GM12891 (cell line): Measurements from ENCODE around the gene MAML2.
A peak's percentile ranks its signal among the peaks of the same experiment; 100 is the strongest.

Experiments used
- DNase-seq: peaks from one replicate; pipeline ENCODE4 v3.0.0; 2011; ENCODE audit warnings: low spot score; ENCODE audit not compliant: insufficient read length
- FAIRE-seq: peaks from 2 replicates; lab custom pipeline; 2011; peaks lifted over from hg19 to GRCh38; lab: Jason Lieb, UNC
- PAX5 ChIP-seq: IDR thresholded peaks from 2 replicates; pipeline ENCODE4 v1.6.1; 2011; ENCODE audit warnings: low read length, moderate library complexity, mild to moderate bottlenecking; ENCODE audit not compliant: insufficient read depth, severe bottlenecking
- POLR2A ChIP-seq: IDR thresholded peaks from 2 replicates; pipeline ENCODE4 v1.6.1; 2011; ENCODE audit warnings: low read depth, low read length, control low read depth
- POLR2AphosphoS5 ChIP-seq: IDR thresholded peaks from 2 replicates; pipeline ENCODE4 v1.6.1; 2011; ENCODE audit warnings: low read depth, low read length, control low read depth
- POU2F2 ChIP-seq: IDR thresholded peaks from 2 replicates; pipeline ENCODE4 v1.6.1; 2011; ENCODE audit warnings: low read depth, mild to moderate bottlenecking, control low read depth, low read length, moderate library complexity
- SPI1 ChIP-seq: IDR thresholded peaks from 2 replicates; pipeline ENCODE4 v1.6.1; 2011; ENCODE audit warnings: low read depth, low read length, control low read depth
- TAF1 ChIP-seq: IDR thresholded peaks from 2 replicates; pipeline ENCODE4 v1.6.1; 2011; ENCODE audit warnings: low read depth, low read length, control low read depth

MAML2 gene

DNA sequence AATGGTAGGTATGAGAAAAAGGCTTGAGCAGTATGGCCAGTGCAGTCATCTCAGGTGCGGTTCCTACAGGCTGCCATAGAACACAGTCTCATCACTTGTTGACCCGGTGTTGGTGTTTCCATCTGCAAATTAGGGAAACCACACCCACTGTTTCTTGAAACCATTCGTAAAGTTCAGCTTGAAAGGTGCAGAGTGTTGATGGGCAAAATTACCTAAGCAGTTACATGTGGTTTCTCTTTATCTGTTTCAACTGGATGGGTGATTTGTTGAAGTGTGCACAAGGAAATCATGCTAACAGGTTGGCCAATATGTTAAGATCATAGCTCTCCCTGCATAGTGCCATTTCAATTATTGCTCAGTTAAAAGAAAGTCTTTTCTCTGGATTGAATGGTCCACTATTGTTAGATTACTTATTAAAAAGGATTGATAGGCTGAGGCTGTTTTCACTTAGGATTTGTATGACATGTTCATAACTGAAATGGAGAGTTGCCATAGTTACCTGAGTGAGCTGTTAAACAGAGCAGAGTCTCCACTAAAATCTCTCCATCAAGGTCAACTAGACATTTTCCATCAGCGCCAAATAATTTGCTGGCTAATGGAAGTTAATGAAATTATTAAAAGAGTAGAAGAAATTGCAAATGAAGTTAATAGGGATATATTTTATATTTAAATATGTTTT, 215.9 kb downstream of the MAML2 start:
- peak; percentile 79 for FAIRE-seq
- DNase-seq: no peak
- no peak for TF ChIP-seq POU2F2
- no peak for TF ChIP-seq POLR2A
- no peak for TF ChIP-seq SPI1
- no peak for TF ChIP-seq PAX5
- no peak for TF ChIP-seq TAF1
- TF ChIP-seq POLR2AphosphoS5: no peak

DNA sequence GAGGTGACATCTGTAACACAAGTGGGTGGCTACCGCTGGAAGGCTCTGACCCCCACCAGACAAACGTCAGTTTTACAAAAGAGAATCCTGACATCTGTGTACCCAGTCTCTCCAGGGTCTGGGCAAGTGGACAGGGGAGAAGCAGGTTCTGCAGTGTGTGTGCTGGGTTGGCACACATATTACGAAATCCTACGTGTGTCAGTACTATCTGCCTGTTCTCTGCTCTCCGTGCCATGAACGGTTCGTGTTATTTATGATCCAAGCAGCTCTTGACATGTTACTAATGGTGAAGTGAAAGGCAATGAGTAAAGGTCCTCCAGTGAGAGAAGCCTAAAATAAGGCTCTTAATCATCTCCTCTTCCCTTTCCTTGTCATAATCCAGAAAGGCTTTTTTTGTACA, 217.6 kb downstream of the MAML2 start:
- DNase-seq: no peak
- TF ChIP-seq TAF1 (no peak), POLR2AphosphoS5 (no peak), SPI1 (no peak), PAX5 (no peak), POLR2A (no peak), POU2F2 (no peak)
- FAIRE-seq: no peak

DNA sequence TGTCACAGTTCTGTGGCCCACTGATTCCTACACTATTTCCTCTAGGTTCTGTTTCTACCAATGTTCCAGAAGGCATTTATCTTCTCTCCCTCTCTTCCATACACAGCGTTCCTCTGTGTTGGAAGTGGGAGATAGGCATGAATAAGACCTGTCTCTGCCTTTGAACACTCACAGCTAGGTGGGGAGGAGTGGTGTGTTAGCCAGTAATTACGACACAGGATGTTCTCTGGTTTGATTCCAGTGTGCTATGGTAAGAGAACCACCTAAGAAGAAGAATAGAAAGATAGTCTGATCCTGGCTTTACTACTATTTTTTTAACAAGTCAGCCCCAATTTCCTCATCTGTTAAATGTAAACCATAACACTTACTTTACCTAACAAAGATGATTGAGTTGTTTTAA, 218.8 kb downstream of the MAML2 start:
- no peak for DNase-seq
- FAIRE-seq: no peak
- TF ChIP-seq PAX5: no peak
- no peak for TF ChIP-seq POU2F2
- no peak for TF ChIP-seq POLR2AphosphoS5
- TF ChIP-seq TAF1: no peak
- no peak for TF ChIP-seq POLR2A
- TF ChIP-seq SPI1: no peak

DNA sequence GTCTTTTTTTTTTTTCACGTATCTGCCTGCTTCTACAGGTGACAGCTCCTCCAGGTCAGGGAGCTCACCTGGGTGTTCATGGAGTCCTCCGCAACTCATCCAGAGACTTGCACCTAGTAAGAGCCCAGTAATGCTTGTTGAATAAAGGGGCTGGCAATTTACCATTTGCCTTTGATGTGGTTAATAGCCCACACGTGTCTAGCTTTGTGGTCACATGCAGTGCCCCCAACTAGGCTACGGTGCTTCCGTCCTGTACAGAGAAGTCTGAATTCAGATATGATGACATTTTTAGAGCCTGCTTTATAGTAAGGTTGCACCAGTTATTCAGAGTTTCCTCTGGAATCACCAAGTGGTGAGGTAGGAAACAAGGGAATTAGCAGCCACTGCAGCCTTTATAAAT, 219.7 kb downstream of the MAML2 start:
- FAIRE-seq (no peak), DNase-seq (no peak)
- TF ChIP-seq POLR2AphosphoS5: no peak
- TF ChIP-seq SPI1: no peak
- no peak for TF ChIP-seq PAX5
- no peak for TF ChIP-seq TAF1
- no peak for TF ChIP-seq POU2F2
- no peak for TF ChIP-seq POLR2A

DNA sequence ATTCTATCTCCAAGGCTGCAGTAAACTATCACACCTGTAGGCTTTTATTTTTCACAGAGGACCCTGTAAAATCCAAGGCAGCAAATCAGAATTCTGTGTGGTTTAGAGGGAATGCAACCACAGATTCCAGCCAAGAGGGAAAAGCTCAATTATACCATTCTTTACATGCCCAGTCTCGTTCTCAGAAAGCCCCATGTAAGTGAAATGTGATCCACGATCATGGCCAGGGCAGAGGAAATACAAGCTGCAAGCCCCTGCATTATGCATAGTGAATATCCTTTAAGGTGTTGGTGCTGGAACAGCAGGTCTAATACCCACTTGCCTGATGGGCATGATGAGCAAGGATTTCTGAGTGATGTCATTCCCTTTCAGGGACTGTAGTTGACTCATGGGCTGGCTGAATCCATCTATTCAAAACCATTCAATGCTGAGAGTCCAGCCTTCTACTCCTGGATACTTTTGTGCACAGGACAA, 220.4 kb downstream of the MAML2 start:
- DNase-seq (no peak), FAIRE-seq (no peak)
- no peak for TF ChIP-seq SPI1
- TF ChIP-seq PAX5: no peak
- TF ChIP-seq TAF1: no peak
- TF ChIP-seq POU2F2: no peak
- no peak for TF ChIP-seq POLR2A
- TF ChIP-seq POLR2AphosphoS5: no peak

DNA sequence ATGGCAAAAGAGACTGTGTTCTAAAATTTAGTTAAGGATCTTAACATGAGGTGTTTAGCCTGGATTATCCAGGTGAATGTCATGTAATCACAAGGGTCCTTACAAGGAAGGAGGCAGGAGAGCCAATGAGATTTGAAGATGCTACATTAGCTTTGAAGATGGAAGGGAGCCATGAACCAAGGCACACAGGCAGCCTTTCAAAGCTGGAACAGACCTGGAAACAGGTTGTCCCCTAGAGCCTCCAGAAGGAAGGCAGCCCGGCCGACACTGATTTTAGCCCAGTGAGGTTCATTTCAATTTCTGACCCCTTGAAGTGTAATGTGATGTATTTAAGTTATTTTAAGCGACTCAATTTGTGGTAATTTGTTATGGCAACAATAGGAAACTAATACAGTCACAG, 223.8 kb downstream of the MAML2 start:
- FAIRE-seq: no peak
- no peak for DNase-seq

DNA sequence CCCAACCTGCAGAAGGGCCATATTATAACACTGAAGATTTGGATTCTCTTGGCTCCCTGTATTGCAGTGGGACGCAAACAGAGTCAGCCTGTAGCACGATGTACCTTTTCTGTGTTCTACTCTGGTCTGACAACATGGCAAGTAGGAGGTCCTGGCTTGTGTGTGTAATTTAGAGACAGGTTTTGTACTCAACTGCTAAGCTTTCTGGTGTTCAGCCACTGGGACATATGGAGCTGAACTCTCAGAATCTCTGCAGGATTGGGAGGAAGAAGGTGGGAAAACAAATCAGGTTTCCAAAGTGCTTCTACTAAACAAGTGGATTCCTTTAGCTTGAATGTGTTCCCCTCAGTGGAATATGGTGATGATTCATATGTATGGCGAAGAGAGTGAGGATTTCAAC, 226.6 kb downstream of the MAML2 start:
- TF ChIP-seq POU2F2 (no peak), PAX5 (no peak), POLR2A (no peak), TAF1 (no peak), POLR2AphosphoS5 (no peak), SPI1 (no peak)
- no peak for FAIRE-seq
- no peak for DNase-seq

More for the DNA sequence above, 223.8 kb downstream of the MAML2 start:
- no peak for TF ChIP-seq POLR2A
- TF ChIP-seq SPI1: no peak
- TF ChIP-seq PAX5: no peak
- no peak for TF ChIP-seq POLR2AphosphoS5
- no peak for TF ChIP-seq POU2F2
- TF ChIP-seq TAF1: no peak

DNA sequence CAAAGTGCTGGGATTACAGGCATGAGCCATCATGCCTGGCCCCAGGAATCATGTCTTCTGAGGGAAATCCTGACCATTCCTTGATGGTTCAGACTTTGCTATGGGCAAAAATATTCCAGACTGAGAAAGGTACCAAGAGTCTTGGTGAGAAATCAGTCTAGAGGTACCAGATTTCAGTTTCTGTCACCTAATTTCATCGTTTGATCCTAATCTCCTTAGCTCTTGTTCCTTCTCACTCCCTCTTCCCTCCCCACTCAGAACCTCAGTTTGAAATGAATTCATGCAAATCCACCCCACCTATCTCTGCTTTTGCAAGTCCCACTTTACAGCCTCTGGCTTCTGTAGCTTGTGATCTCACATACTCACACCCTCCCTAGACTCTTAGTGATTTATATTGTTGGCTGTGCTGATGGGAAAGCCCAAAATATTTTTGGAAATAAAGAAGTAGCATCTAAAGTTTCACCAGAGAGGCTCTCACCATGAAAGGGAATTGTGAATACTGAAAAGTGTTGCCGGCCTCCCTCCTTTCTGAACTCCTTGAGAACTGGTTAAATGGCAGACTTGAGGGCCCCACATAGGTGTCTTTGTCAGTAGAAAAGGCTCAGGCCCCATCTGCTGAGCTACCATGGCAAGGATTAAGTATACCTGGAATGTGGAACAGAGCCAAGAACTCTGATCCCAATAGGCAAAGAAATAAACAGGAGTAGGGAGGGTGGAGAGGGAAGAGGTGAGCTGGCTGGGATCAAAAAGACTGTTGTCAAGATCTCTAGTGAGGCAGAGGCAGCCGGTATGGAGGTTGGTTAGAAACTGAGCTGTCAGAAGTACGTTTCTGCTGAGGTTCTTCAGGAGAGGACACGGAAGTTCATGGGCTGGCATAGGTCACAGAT, 228.6 kb downstream of the MAML2 start:
- FAIRE-seq (peak; percentile 55), DNase-seq (no peak)
- TF ChIP-seq POU2F2: no peak
- no peak for TF ChIP-seq POLR2AphosphoS5
- no peak for TF ChIP-seq SPI1
- no peak for TF ChIP-seq POLR2A
- no peak for TF ChIP-seq PAX5
- TF ChIP-seq TAF1: no peak

DNA sequence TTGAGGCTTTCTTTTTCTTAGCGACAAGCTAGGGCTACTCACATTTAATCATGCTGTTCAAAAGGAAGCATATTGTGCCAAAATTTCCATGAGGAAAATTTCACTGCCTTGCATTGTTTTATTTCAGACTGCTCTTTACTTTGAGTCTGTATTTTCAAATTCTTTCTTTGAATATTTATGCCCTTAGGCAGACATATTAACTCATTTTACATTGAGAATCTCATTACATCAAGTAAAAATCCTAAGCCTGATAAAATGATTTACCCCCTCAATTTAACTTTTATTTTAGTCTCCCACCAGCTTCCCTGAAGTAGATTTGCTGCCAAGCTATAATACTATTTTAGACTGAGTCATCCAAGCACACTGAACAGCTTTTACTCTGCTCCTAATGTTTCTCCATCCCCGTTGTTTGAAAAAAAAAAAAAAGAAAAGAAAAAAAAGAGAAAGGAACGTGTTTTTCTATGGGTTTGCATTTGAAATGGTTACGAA, 229.8 kb downstream of the MAML2 start:
- FAIRE-seq: no peak
- no peak for TF ChIP-seq POLR2AphosphoS5
- no peak for TF ChIP-seq TAF1
- TF ChIP-seq PAX5: no peak
- no peak for TF ChIP-seq POU2F2
- TF ChIP-seq SPI1: no peak
- TF ChIP-seq POLR2A: no peak
- DNase-seq: no peak
